ENCODE data around the gene CORO2A. TPM values are rescaled to one million over a fixed set of nuclear protein-coding genes. Genes with fewer than 3 reads are reported as not detected.

The CORO2A gene
- total RNA-seq, 2 experiments from 2014 or later = 9.2 TPM

DNA sequence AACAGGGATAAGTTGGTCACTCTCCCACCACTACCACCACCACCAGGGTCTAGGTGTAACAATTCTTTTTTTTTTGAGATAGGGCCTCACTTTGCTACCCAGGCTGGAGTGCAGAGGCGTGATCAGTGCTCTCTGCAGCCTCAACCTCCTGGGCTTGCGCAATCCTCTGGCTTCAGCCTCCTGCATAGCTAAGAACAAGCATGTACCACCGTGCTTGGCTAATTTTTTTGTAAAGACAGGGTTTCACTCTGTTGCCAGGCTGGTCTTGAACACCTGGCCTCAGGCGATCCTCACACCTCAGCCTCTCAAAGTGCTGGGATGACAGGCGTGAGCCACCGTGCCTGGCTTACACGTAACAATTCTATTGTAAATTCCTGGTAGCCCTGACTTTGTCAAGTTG, 27.5 kb downstream of the CORO2A start:
- Mint-ChIP-seq H3K27ac (no peak overlapping the region), H3K27me3 (ENCODE audit: low read depth) (no peaks in the 10 kb centered on the region), H3K9me3 (ENCODE audit: insufficient read depth) (no peaks in the 10 kb centered on the region), H3K4me3 (no peak overlapping the region), H3K4me1 (ENCODE audit: low read depth) (peaks cover 37% of the 10 kb centered on the region), H3K36me3 (ENCODE audit: low read depth) (no peaks in the 10 kb centered on the region)
- DNase-seq = no peak
- CTCF ChIA-PET = no interaction called here
- no peak for ATAC-seq
- POLR2A ChIA-PET = no interaction called here

DNA sequence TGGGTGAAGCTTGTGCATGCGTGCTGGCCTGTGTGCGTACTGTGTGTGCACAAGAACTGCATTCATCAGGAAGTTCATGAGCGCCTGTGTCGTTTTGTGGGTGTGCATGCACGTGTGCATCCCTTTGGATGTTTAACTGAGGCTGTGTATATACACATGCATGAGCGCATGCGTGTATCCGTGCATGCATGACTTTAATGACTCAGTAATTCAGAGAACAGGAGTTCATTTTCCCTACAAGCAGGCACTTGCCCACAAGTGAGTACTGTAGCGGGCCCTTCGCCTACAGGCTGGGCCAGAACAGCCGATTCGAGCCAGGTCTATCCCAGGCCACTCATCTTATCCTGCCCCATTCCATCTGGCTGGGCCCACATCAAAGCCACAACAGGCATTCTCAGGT, 29.8 kb downstream of the CORO2A start:
- Mint-ChIP-seq H3K36me3 (ENCODE audit: low read depth) (no peaks in the 10 kb centered on the region), H3K4me3 (no peak overlapping the region), H3K9me3 (ENCODE audit: insufficient read depth) (no peaks in the 10 kb centered on the region), H3K27ac (no peak overlapping the region), H3K4me1 (ENCODE audit: low read depth) (peaks cover 33% of the 10 kb centered on the region), H3K27me3 (ENCODE audit: low read depth) (no peaks in the 10 kb centered on the region)
- CTCF ChIA-PET = no interaction called here
- POLR2A ChIA-PET = no interaction called here
- DNase-seq = no peak
- no peak for ATAC-seq

DNA sequence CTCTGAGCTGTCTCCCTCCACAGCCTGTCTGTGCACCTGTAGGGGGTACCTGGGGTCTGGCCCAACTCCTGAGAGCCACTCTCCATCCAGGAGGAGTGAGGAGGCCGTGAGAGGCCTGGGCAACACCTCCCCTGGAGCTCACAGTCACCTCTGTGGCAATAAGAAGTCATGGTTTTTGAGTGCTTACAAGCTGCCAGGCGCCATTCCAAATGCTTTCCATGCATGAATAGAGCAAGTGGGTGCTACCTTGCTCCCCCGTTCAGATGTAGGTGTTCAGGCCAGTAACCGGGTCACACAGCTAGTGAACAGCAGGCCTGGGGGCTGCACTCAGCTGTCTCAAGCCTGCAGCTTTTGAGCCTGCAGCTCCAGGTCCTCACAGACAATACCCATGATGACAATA, 30.6 kb downstream of the CORO2A start:
- Mint-ChIP-seq H3K4me1 (ENCODE audit: low read depth) (peaks cover 33% of the 10 kb centered on the region), H3K27ac (no peak overlapping the region), H3K4me3 (no peak overlapping the region), H3K9me3 (ENCODE audit: insufficient read depth) (no peaks in the 10 kb centered on the region), H3K36me3 (ENCODE audit: low read depth) (no peaks in the 10 kb centered on the region), H3K27me3 (ENCODE audit: low read depth) (no peaks in the 10 kb centered on the region)
- CTCF ChIA-PET = interaction anchor here (0.6 to 1.7 kb wide), 3 partner anchors 43 to 88 kb away, joined by 3 to 5 read pairs (median 3); partner anchors contain the start of gene TRIM14
- POLR2A ChIA-PET = no interaction called here
- DNase-seq (no peak), ATAC-seq (no peak)

DNA sequence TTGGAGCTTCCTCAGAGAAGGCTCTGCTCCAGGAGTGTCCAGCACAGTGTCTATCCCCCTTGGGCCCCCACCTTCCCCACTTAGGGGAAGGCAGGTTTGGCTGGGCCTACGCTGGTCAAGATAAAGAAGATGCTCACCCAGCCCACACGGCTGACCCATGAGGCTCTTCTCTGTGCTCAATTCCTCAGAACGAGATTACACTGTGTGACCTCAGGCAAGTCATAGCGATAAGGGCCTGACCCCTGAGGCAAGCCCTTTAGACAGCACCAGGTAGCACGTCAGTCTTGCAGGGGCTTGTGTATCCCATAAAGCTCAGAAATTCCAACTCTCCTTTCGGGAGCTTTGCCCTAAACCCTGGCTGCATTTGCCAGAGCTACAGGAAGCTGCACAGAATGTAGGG, 32.6 kb downstream of the CORO2A start:
- ATAC-seq (no peak), DNase-seq (no peak)
- no peaks in the 10 kb centered on the region for H3K36me3 Mint-ChIP-seq (ENCODE audit: low read depth)
- H3K9me3 Mint-ChIP-seq (ENCODE audit: insufficient read depth) = no peaks in the 10 kb centered on the region
- POLR2A ChIA-PET = interaction anchor here (1.2 kb wide), 2 partner anchors 31 to 45 kb away, joined by 3 read pairs; no protein-coding TSS in a partner anchor
- H3K4me3 Mint-ChIP-seq = no peak overlapping the region
- H3K27ac Mint-ChIP-seq = peak overlapping the region; percentile 24
- CTCF ChIA-PET = interaction anchor here (1.0 to 1.4 kb wide), 2 partner anchors 10 to 42 kb away, joined by 3 read pairs; no protein-coding TSS in a partner anchor
- peaks cover 28% of the 10 kb centered on the region for H3K4me1 Mint-ChIP-seq (ENCODE audit: low read depth)
- no peaks in the 10 kb centered on the region for H3K27me3 Mint-ChIP-seq (ENCODE audit: low read depth)

DNA sequence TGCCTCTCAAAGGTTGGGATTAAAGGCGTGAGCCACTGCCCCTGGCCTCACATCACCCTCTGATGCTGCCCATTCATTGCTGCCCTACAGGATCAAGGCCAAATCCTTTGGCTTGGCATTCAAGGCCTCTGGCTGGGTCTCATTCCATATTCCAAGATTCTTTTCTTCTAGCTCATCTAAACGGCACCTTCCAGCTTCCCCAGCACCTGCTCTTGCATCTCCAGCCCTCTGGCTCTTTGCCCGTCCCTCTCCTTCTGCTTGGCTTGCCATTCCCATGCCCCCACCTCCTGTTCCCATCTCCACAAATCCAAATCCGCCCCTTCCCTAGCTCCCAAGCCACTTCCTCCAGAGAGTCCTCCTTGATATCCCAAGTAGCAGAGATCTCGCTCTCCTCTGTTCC, 33.1 kb downstream of the CORO2A start:
- no peak for DNase-seq
- Mint-ChIP-seq H3K27ac (peak overlapping the region; percentile 24), H3K4me1 (ENCODE audit: low read depth) (peaks cover 26% of the 10 kb centered on the region), H3K9me3 (ENCODE audit: insufficient read depth) (no peaks in the 10 kb centered on the region), H3K4me3 (no peak overlapping the region), H3K36me3 (ENCODE audit: low read depth) (no peaks in the 10 kb centered on the region), H3K27me3 (ENCODE audit: low read depth) (no peaks in the 10 kb centered on the region)
- ChIA-PET POLR2A (interaction anchor here (1.2 kb wide), 2 partner anchors 31 to 45 kb away, joined by 3 read pairs; no protein-coding TSS in a partner anchor), CTCF (interaction anchor here (1.0 to 1.4 kb wide), 2 partner anchors 10 to 41 kb away, joined by 3 read pairs; no protein-coding TSS in a partner anchor)
- ATAC-seq = no peak

DNA sequence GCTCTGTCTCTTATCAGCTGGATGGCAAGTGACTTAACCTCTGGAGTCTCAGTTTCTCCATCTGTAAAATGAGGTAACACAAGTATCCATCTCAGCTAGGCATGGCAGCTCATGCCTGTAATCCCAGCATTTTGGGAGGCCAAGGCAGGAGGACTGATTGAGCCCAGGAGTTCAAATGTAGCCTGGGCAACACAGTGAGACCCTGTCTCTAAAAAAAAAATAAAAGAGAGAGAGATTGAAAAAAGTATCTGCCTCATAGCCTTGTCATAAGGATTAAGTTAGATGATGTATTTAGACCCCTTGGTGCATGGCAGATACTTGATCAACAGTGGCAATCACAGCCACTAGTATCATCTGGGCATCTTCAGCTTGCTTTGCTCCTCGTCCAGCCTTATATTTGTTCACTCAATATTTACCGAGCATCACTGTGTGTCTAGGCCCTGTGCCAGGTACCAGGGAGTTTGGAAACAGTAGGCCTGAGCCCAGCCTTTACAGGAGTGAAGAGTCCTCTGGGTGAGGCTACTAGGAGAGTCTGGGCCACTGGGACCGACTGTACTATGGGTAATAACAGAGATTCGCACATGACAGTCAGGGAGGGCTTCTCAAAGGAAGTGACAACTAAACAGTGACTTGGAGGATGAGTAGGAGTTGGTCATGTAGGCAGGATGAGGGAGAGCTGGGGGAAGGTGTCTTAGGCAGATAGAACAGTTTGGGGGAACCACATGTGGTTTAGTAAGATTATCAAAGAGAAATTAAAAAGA, 34.2 kb downstream of the CORO2A start:
- Mint-ChIP-seq H3K27me3 (ENCODE audit: low read depth) (no peaks in the 10 kb centered on the region), H3K4me3 (no peak overlapping the region), H3K9me3 (ENCODE audit: insufficient read depth) (no peaks in the 10 kb centered on the region), H3K36me3 (ENCODE audit: low read depth) (no peaks in the 10 kb centered on the region), H3K4me1 (ENCODE audit: low read depth) (peaks cover 16% of the 10 kb centered on the region), H3K27ac (peak overlapping the region; percentile 69)
- ATAC-seq (no peak), DNase-seq (no peak)
- CTCF ChIA-PET = no interaction called here
- POLR2A ChIA-PET = no interaction called here

DNA sequence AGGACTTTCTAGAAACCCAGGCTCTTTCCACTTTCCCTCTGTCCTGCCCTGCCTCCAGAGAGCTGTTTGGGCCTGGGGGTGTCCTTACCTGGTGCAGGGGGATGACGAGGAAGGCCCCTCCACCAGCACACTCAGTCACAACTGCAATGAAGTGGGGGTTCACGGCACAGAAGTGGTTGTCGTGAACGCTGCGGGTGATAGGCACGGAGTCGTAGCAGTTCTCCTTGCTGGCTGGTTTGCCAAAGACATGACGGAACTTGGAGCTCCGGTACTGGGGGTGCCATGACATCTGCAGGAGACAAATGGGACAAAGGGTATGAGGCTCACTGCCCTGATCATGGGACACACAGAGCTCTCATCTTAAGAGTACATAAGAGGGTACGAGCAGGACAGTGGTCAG, 35.1 kb downstream of the CORO2A start:
- DNase-seq (no peak), ATAC-seq (no peak)
- POLR2A ChIA-PET = no interaction called here
- no peaks in the 10 kb centered on the region for H3K36me3 Mint-ChIP-seq (ENCODE audit: low read depth)
- H3K4me3 Mint-ChIP-seq = no peak overlapping the region
- no peaks in the 10 kb centered on the region for H3K27me3 Mint-ChIP-seq (ENCODE audit: low read depth)
- no peak overlapping the region for H3K27ac Mint-ChIP-seq
- H3K9me3 Mint-ChIP-seq (ENCODE audit: insufficient read depth) = no peaks in the 10 kb centered on the region
- CTCF ChIA-PET = interaction anchor here (0.6 kb wide), 1 partner anchor 26 kb away, joined by 4 read pairs; no protein-coding TSS in a partner anchor
- peaks cover 15% of the 10 kb centered on the region for H3K4me1 Mint-ChIP-seq (ENCODE audit: low read depth)

DNA sequence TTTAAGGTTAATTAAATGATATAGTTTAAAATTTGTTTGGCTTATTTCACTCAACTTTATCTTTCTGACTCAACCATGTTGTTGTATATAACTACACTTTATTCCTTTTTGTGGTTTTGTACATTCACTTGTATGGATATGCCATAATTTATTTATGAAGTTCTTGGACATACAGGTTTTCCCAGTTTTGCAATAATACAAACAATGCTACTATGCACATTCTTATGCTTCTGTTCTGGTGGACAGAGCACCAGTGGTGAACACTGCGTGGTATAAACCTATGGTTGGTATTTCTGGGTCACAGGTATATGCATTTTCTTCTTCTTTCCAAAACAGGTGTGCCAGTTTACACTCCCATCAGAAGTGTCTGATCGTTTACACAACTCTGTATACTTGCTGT, 37.8 kb downstream of the CORO2A start:
- POLR2A ChIA-PET = no interaction called here
- Mint-ChIP-seq H3K27ac (no peak overlapping the region), H3K4me1 (ENCODE audit: low read depth) (peaks cover 14% of the 10 kb centered on the region), H3K9me3 (ENCODE audit: insufficient read depth) (no peaks in the 10 kb centered on the region), H3K4me3 (no peak overlapping the region), H3K27me3 (ENCODE audit: low read depth) (no peaks in the 10 kb centered on the region), H3K36me3 (ENCODE audit: low read depth) (no peaks in the 10 kb centered on the region)
- DNase-seq = no peak
- ATAC-seq = no peak
- CTCF ChIA-PET = no interaction called here

DNA sequence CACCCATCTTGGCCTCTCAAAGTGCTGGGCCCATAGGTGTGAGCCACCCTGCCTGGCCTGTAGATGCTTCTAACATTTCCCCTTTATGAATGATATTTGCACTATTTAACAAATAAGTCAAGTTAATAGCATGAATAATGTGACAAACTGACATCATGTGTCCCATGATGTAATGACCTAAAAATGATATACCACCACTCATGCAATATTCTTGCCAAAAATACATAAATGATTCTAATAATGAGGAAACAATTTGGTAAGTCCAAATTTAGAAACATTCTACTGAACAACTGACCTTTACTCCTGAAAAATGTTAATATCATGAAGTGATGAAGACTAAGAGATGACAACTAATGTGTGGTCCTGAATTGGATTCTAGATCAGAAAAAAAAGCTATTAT, 39.9 kb downstream of the CORO2A start:
- ChIA-PET POLR2A (interaction anchor here (1.0 kb wide), 1 partner anchor 51 kb away, joined by 3 read pairs; no protein-coding TSS in a partner anchor), CTCF (no interaction called here)
- Mint-ChIP-seq H3K4me1 (ENCODE audit: low read depth) (no peaks in the 10 kb centered on the region), H3K4me3 (no peak overlapping the region), H3K36me3 (ENCODE audit: low read depth) (no peaks in the 10 kb centered on the region), H3K9me3 (ENCODE audit: insufficient read depth) (no peaks in the 10 kb centered on the region), H3K27me3 (ENCODE audit: low read depth) (no peaks in the 10 kb centered on the region), H3K27ac (no peak overlapping the region)
- DNase-seq (no peak), ATAC-seq (no peak)

DNA sequence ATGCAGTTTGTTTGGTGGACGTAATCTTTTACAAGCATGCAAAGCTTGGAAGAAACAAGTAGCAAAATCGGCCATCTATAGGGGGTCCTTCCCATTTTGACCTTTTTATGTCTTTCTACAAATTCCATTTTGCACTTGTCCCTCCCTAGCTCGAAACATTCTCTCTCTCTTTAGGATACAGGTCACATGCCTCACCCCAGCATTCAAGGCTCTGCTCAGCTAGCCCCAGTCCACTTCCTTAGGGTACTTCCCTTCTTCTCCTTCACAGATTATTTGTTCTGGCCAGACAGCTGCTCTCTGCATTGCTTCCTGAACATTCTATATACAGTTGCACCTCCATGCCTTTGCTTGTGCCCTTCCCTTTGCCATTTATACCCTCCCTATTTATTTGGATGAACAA, 41.7 kb downstream of the CORO2A start:
- Mint-ChIP-seq H3K4me3 (no peak overlapping the region), H3K9me3 (ENCODE audit: insufficient read depth) (no peaks in the 10 kb centered on the region), H3K27me3 (ENCODE audit: low read depth) (no peaks in the 10 kb centered on the region), H3K4me1 (ENCODE audit: low read depth) (peaks cover 3% of the 10 kb centered on the region), H3K27ac (no peak overlapping the region), H3K36me3 (ENCODE audit: low read depth) (no peaks in the 10 kb centered on the region)
- ChIA-PET CTCF (no interaction called here), POLR2A (no interaction called here)
- no peak for ATAC-seq
- DNase-seq = no peak

DNA sequence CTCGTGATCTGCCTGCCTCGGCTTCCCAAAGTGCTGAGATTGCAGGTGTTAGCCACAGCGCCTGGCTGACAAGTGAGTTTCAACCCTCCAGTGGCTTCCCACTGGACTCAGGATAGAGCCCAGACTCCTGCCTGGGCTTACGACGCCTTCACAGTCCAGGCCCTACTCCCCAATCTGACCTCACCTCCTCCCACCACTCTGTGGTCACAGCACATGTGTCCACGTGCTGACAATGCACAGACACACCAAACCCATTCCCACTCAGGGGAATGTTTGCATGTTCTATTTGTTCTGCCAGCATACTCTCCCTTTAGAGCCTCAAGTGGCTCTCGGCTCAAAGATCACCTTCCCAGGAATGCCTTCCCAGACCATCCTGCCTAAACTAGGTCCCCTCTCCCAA, 42.3 kb downstream of the CORO2A start:
- Mint-ChIP-seq H3K27me3 (ENCODE audit: low read depth) (no peaks in the 10 kb centered on the region), H3K4me3 (no peak overlapping the region), H3K27ac (no peak overlapping the region), H3K4me1 (ENCODE audit: low read depth) (peaks cover 3% of the 10 kb centered on the region), H3K9me3 (ENCODE audit: insufficient read depth) (no peaks in the 10 kb centered on the region), H3K36me3 (ENCODE audit: low read depth) (no peaks in the 10 kb centered on the region)
- no peak for DNase-seq
- ChIA-PET POLR2A (no interaction called here), CTCF (interaction anchor here (0.8 kb wide), 1 partner anchor 9 kb away, joined by 3 read pairs; no protein-coding TSS in a partner anchor)
- ATAC-seq = no peak

DNA sequence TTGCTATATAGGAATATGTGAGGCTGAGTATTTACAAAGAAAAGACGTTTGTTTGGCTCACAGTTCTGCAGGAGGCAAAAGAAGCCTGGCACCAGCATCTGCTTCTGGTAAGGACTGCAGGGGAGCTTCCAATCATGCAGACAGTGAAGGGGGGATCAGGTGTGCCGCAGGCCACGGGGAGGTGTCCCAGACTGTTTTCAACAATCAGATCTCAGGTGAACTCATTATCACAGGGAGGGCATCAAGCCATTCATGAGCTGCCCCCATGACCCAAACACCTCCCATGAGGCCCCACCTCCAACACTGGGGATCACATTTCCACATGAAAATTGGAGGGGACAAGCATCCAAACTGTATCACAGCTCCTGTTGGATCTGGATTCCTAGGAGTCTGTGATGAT, 43.0 kb downstream of the CORO2A start:
- ATAC-seq = no peak
- Mint-ChIP-seq H3K4me3 (no peak overlapping the region), H3K9me3 (ENCODE audit: insufficient read depth) (no peaks in the 10 kb centered on the region), H3K27me3 (ENCODE audit: low read depth) (no peaks in the 10 kb centered on the region), H3K36me3 (ENCODE audit: low read depth) (no peaks in the 10 kb centered on the region), H3K27ac (no peak overlapping the region), H3K4me1 (ENCODE audit: low read depth) (peaks cover 3% of the 10 kb centered on the region)
- DNase-seq = no peak
- CTCF ChIA-PET = interaction anchor here (0.8 kb wide), 1 partner anchor 10 kb away, joined by 3 read pairs; no protein-coding TSS in a partner anchor
- POLR2A ChIA-PET = no interaction called here
